Motor neuron (in vitro differentiated cells): Measurements from ENCODE around the gene HADHB. TPM values are rescaled to one million over a fixed set of nuclear protein-coding genes. Genes with fewer than 3 reads are reported as not detected.
A peak's percentile ranks its signal among the peaks of the same experiment; 100 is the strongest.
"Not testable (repeated sequence)": the region's sequence is repeated elsewhere in the genome, so short reads cannot be mapped to it uniquely, and the experiment has no call there.

Experiments
- ATAC-seq, 8 experiments: fragments of 200-7000 bp; cut with Tn5 transposase; replicated peaks in 6 of 8; 2 replicates each; pipeline ENCODE4 v1.8.0; 2021; ENCODE audit warnings: mild to moderate bottlenecking in 8 of 8, moderate library complexity in 8 of 8
- H3K27ac ChIP-seq, 2 donors: fragments of 250-450 bp; sonication (Bioruptor Pico); 2 replicates each; pipeline ENCODE4 v1.9.0; 2021; ENCODE audit warnings: antibody characterized with exemption in 2 of 2, mild to moderate bottlenecking in 2 of 2, moderate library complexity in 1 of 2
- H3K4me1 ChIP-seq, 2 donors: fragments of 250-450 bp; sonication (Bioruptor Pico); replicated peaks in 1 of 2; 2 replicates each; pipeline ENCODE4 v1.6.1; 2021; ENCODE audit warnings: antibody characterized with exemption in 2 of 2, mild to moderate bottlenecking in 2 of 2, moderate library complexity in 1 of 2
- H3K4me3 ChIP-seq, 5 donors: fragments of 250-450 bp; sonication (Bioruptor Pico); 2 replicates each; pipeline ENCODE4 v1.9.0; 2021; ENCODE audit warnings: antibody characterized with exemption in 5 of 5, mild to moderate bottlenecking in 5 of 5, moderate library complexity in 4 of 5
- WGBS, 10 experiments: fragments of 450-650 bp; shearing (Covaris generic); methylation state at CpG; one replicate each; pipeline ENCODE4 v1.0.0; 2022; 5-methylcytosine and 5-hydroxymethylcytosine counted together
- in situ Hi-C, 9 experiments: fragments of 400-800 bp; cut with MboI; loops; one replicate each; pipeline ENCODE4 v1.15.0; 2021; ENCODE audit warnings: low sequenced_read_pairs in 9 of 9, low pct_unique_long_range_greater_than_20kb in 2 of 9; ENCODE audit not compliant: unreplicated experiment in 9 of 9
- total RNA-seq, 8 experiments: library from RNA; unstranded; fragments of 300-600 nt; gene quantifications; 2 replicates each; pipeline versions ENCODE4 v1.2.3 to v1.2.4, GENCODE V29; 2022

HADHB gene
- total RNA-seq, 8 experiments from 2014 or later: 29.2 to 144 (median 71.6) TPM

DNA sequence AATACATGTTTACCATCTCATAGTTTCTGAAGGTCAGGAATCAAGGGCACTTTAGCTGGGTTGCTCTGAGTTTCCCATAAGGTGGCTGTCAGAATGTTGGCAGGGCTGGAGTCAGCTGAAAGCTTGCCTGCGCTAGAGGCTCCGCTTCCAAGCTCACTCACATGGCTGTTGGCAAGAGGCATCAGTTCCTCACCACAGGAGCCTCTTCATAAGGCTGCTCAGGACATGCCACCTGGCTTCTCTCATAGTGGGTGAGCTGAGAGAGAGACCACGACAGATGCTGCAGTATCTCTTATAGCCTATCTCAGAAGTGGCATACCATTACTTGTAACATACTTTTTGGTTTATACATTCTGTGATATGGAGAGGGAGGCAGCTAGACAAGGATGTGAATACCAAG is 7.2 kb downstream of the HADHB start:
- H3K4me3 ChIP-seq: no peak overlapping the region
- no peak overlapping the region for H3K27ac ChIP-seq
- WGBS, 10 experiments: 52 to 100% (median 79%) methylated on average over 1 to 3 of the region's 3 CpGs; no CpG with 5 or more reads in 4 of the 10 experiments
- peak in 1 of 8 experiments; percentile 76 for ATAC-seq
- in situ Hi-C loops: no loop called here
- no peaks in the 10 kb centered on the region for H3K4me1 ChIP-seq

GRCh38 chr2:26255759-26256384 is 11.1 kb downstream of the HADHB start:
- Histone ChIP-seq H3K4me1 (no peaks in the 10 kb centered on the region), H3K27ac (no peak overlapping the region), H3K4me3 (no peak overlapping the region)
- in situ Hi-C loops: no loop called here
- 40 to 96% (median 86%) methylated on average over 1 to 3 of the region's 3 CpGs for WGBS, 10 experiments
- ATAC-seq: peak in 1 of 8 experiments; percentile 51

GRCh38 chr2:26258836-26259235 is 14.1 kb downstream of the HADHB start:
- ATAC-seq, H3K4me3 ChIP-seq, H3K4me1 ChIP-seq, H3K27ac ChIP-seq, in situ Hi-C loops: not testable (repeated sequence)
- WGBS, 10 experiments: 63 to 100% (median 93%) methylated on average over 1 to 4 of the region's 8 CpGs; no CpG with 5 or more reads in 1 of the 10 experiments

- H3K27ac ChIP-seq: no peak overlapping the region
- no peak for ATAC-seq
- H3K4me1 ChIP-seq: no peaks in the 10 kb centered on the region
- H3K4me3 ChIP-seq: no peak overlapping the region
- 78 to 100% (median 96%) methylated on average over 2 to 4 of the region's 4 CpGs; no CpG with 5 or more reads in 1 of the 10 experiments for WGBS, 10 experiments
- in situ Hi-C loops: no loop called here
These were observed 23.5 kb downstream of the HADHB start for GRCh38 chr2:26268213-26268612.

- in situ Hi-C loops, H3K27ac ChIP-seq, ATAC-seq, H3K4me1 ChIP-seq, H3K4me3 ChIP-seq: not testable (repeated sequence)
- 83 to 100% (median 94%) methylated on average over 1 to 10 of the region's 12 CpGs; no CpG with 5 or more reads in 2 of the 10 experiments for WGBS, 10 experiments
These were observed 24.1 kb downstream of the HADHB start for GRCh38 chr2:26268670-26269385.

GRCh38 chr2:26269571-26270158 is 24.9 kb downstream of the HADHB start:
- Histone ChIP-seq H3K27ac (no peak overlapping the region), H3K4me3 (no peak overlapping the region), H3K4me1 (peaks cover 0 to 4% of the 10 kb centered on the region in 2 donors)
- in situ Hi-C loops: no loop called here
- WGBS, 10 experiments: 80 to 100% (median 96%) methylated on average over 2 to 6 of the region's 6 CpGs
- ATAC-seq: no peak

- no peak overlapping the region for H3K4me3 ChIP-seq
- H3K27ac ChIP-seq: no peak overlapping the region
- in situ Hi-C loops: no loop called here
- no peak for ATAC-seq
- peaks cover 0 to 4% of the 10 kb centered on the region in 2 donors for H3K4me1 ChIP-seq
These were observed 25.6 kb downstream of the HADHB start for GRCh38 chr2:26270373-26270772.

DNA sequence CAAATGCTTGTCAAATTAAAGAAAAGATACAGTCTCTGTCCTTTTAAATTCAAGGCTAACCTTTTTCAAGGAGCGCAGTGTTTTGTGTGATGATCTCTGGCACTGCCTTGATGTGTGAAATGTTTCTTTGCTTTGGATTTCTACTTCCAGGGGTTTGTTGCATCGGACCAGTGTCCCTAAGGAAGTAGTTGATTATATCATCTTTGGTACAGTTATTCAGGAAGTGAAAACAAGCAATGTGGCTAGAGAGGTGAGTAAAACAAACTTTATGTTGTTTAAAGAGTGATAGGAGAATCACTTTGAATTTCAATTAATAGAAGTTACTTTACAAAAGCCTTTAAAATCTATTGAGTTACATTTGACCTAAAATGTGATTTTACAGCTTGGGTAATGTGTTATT is 28.8 kb downstream of the HADHB start:
- Histone ChIP-seq H3K27ac (no peak overlapping the region), H3K4me3 (no peak overlapping the region), H3K4me1 (peaks cover 0 to 4% of the 10 kb centered on the region in 2 donors)
- 50 to 100% (median 88%) methylated on average over 1 to 2 of the region's 2 CpGs; no CpG with 5 or more reads in 2 of the 10 experiments for WGBS, 10 experiments
- in situ Hi-C loops: no loop called here
- peak in 3 of 8 experiments; percentile 51 to 75 (median 59) for ATAC-seq

GRCh38 chr2:26274058-26274613 is 29.4 kb downstream of the HADHB start:
- peak in 4 of 8 experiments; percentile 28 to 85 (median 50) for ATAC-seq
- WGBS, 10 experiments: 19 to 100% (median 84%) methylated on average over 1 to 4 of the region's 5 CpGs; no CpG with 5 or more reads in 1 of the 10 experiments
- Histone ChIP-seq H3K4me3 (peak overlapping the region in 1 of 5 donors; percentile 3), H3K4me1 (peaks cover 0 to 4% of the 10 kb centered on the region in 2 donors), H3K27ac (no peak overlapping the region)
- in situ Hi-C loops: no loop called here

DNA sequence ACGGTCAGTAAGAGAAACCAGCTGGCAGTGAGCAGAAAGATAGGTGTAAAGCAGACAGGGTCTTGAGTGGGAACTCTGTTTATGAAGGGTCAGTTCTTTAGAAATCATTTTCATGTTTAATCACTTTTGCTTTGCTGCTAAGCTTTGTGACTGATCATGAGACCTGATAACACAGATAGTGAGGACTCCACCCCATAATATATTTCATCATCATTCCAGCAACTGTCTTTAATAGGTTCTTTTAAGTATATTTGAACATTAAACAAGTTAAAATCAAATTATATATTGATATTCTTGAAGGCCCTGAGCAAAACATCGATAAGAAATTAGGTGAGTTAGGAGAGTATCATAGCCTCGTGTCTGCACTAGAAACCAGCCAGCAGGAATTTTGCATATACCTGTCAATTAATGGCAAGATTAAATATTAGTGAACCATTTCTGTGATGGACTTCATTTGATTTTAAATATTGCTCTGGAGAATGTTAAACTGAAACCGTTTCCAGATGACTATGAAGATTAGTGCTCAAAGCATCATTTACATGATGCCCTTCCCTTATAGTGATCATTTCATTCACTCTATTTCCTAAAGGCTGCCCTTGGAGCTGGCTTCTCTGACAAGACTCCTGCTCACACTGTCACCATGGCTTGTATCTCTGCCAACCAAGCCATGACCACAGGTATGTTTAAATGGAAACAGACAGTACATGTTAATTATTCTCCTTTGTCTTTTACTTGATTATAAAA is 31.9 kb downstream of the HADHB start:
- Histone ChIP-seq H3K4me1 (peaks cover 0 to 4% of the 10 kb centered on the region in 2 donors), H3K4me3 (no peak overlapping the region), H3K27ac (no peak overlapping the region)
- WGBS, 10 experiments: 67 to 100% (median 78%) methylated on average over 2 to 4 of the region's 4 CpGs; no CpG with 5 or more reads in 1 of the 10 experiments
- peak in 2 of 8 experiments; percentile 70 to 72 for ATAC-seq
- in situ Hi-C loops: no loop called here

- no peak overlapping the region for H3K4me3 ChIP-seq
- 71 to 100% (median 90%) methylated on average over 1 to 3 of the region's 3 CpGs; no CpG with 5 or more reads in 1 of the 10 experiments for WGBS, 10 experiments
- H3K4me1 ChIP-seq: no peaks in the 10 kb centered on the region
- ATAC-seq: no peak
- no peak overlapping the region for H3K27ac ChIP-seq
- in situ Hi-C loops: no loop called here
These were observed 35.1 kb downstream of the HADHB start for GRCh38 chr2:26279886-26280285.

DNA sequence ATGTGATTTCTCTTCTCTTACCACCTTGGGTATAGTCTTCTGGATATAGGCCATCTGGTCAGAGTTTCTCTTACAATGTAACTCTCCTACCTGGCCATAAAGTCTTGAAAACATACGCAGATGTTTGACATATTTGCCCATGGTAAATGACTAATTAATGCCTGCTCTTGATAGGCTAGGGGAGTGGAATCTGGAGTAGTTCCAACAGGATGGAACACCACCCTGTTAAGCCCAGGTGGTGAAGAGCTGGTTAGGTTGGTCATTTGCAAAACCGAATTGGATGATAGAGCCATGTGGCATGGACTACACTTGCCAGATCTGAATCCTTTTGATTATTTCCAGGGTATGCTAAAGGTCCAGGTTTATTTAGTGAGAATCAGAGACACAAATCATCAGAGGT is 36.5 kb downstream of the HADHB start:
- Histone ChIP-seq H3K4me1 (no peaks in the 10 kb centered on the region), H3K4me3 (no peak overlapping the region), H3K27ac (no peak overlapping the region)
- in situ Hi-C loops: no loop called here
- no peak for ATAC-seq
- WGBS, 10 experiments: 66 to 100% (median 96%) methylated on average over 1 to 2 of the region's 2 CpGs; no CpG with 5 or more reads in 1 of the 10 experiments
